Measurements from ENCODE around the gene CAPRIN2.

DNA sequence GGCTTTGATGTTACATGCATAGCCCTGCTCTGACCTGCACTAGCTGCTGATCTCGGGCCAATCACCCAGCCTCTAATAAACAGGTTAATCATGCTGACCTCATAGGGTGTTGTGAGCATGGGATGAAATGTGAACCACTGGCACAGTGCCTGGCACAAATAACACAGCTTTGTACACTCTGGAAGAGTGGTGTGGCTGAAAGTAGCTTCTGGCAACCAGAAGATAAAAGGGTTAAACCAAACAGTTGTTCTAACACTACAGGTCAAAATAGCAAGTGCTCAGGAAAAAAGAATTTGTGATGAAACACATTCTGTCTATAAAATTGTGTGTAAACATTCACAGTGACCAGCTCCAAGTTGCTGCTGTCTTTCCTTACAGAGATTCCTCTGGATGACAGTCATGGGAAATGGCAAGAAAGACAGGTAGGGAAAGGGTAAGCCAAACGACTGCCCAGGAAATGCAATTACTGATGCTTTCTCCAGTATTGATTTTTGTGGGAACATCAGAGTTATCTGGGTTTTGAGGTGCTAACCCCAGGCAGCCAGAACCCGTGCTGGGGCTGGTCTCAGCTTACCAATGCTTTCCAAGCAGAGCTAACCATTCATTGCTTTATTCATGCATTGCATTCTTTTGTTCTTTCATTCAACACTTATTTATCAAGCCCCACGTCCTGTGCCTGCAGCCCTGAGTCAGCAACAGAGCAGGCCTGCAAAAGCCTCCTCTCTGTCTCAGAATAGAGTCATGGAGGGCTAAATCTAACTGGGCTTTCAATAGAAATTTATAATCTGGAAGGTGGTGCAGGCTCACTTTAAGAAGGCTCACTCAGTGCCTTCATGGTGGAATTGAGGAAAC is 38.1 kb upstream of the CAPRIN2 start:
- TF ChIP-seq CTCF (conservative IDR thresholded peaks at IDR 0.05) (no peak), ZFX (IDR thresholded peaks at IDR 0.05) (no peak)

All from C4-2B (cell line).